GM21528 (cell line): ENCODE data around the gene ANKRD11.
"Not testable (repeated sequence)": the region's sequence is repeated elsewhere in the genome, so short reads cannot be mapped to it uniquely, and the experiment has no call there.

Experiments used
- ATAC-seq: cut with Tn5 transposase; IDR thresholded peaks from one replicate; pipeline ENCODE4 v1.9.1; 2021; ENCODE audit warnings: mild to moderate bottlenecking, moderate library complexity; ENCODE audit not compliant: unreplicated experiment, low FRiP score

The ANKRD11 gene

DNA sequence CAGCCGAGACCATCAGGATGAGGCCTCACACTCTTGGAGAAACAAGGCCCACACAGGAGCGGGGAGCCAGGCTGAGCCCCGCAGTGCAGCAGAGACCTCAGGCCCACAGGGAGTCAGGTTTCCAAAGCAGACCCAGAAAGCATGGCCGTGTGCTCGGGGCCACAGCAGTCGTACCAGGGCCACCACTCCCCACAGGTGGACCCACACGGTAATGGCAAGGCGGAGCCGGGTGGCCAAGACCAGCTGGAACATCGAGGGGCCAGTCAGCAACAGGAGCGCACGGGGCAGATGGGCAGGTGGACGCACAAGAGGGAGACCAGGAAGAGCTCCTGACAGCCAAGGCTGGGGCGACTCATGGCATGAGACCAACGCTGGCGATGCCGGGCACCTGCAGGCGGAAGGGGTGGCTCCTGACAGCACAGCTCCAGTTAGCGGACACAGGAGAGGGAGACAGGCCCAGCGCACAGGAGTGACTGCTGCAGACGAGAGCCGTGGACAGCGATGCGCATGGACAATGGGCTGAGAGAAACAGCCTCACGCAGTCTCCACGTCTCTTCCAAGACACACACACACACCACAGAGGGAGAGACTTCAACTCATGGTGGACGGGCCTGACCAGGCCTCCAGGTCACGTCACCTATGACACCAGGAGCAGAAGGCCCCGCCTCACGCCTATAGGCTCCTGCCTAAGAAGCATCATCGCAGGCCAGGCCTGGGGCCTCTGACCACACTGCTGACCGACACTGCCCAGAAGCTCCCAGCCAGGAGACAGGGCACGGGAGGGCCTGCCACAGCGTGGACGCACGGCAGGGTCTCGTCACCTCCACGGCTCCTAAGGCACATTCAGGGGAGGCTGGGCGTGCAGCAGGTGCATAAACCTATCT, 214.3 kb downstream of the ANKRD11 start:
- no peak for ATAC-seq

DNA sequence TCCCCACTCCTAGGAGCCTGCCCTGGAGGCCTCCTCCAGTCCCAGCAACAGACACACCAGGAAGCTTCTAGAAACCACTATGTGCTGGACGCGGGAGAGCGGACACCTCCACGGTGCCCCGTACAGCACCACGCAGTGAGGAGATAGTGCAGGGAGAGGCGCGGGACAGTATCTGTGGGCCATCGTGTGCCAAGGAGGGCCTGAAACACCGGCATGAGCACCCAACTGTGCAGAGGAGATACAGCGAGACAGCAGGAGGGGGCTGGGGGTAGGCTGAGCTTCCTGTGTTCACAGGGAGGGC, 215.1 kb downstream of the ANKRD11 start:
- no peak for ATAC-seq

DNA sequence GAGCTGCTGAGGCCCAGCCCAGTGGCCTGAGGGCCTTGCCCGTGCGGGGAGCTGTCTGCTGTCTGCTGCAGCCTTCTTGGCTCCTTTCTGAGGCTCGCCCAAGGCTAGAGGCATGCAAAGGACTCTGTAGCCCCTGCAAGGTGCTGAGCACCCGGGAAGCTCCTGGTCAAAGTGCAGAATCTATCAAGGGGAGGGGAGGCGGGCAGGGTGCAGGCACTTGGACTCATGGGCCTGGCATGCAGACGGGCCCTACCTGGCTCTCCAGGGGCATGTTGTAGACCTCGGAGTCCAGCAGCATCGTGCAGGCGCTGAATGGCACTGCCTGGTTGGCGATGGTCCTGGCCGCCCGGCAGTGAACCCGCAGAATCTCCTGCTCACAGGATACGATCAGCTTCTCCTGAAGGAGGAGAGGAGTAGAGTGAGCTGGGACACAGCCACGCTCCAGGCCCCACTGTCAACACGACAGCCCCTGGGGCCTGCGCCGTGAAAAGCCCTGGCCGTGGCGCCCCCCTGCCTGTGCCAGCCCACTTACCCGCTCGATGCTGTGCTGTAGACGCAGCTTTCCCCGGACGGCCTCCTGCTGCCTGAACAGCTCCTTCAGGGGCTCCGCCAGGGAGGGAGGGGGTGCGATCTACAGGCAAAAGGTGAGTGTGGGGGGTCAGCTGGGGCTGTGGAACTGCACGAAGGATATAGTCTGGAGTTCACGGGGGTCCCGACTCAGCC, 215.6 kb downstream of the ANKRD11 start:
- ATAC-seq, result no peak

DNA sequence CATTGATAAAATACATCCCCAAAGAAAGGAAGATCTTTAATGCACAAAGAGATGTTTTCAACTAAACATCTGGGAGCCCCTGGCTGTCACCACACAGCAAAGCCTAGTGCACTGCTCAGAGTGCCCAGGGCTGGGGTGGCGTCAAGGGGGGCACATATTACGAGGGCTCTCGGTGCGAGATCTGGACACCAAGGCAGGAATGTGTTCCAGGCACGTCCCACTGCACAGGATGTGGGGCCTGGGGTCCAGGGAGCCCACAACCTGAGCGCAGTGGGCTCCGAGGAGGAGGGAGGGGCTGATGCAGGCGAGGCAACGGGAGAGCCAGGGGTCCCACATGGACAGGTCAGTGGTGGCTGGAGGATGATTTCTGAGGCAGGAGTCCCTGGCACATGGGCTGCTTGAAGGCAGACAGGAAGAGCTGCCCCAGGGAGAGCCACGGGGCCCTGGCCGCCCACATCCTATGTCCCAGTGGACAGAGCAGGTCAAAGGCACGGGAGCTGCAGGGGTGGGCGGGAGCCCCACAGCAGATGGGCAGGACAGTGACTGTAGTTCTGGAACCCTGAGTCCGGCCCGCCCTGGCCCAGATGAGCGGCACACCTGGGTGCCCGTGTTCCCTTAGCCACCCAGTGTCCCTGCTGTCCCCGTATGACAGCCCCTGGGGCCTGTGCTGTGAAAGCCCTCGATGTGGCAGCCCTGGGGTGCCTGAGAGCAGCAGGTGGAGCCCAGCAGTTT, 216.5 kb downstream of the ANKRD11 start:
- no peak for ATAC-seq

DNA sequence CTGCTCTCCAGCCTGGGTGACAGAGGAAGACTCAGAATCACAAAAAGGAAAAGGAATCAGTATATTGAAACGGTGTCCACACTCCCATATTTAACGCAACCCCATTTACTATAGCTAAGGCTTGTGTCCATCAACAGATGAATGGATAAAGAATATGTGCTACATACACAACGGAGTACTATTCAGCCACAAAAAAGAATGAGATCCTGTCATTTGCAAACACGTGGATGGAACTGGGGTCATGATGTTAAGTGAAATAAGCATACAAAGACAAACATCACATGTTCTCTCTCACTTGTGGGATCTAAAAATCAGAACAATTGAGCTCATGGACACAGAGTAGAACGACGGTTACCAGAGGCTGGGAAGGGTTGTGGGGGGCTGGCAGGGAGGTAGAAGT, 217.7 kb downstream of the ANKRD11 start:
- ATAC-seq, result no peak

DNA sequence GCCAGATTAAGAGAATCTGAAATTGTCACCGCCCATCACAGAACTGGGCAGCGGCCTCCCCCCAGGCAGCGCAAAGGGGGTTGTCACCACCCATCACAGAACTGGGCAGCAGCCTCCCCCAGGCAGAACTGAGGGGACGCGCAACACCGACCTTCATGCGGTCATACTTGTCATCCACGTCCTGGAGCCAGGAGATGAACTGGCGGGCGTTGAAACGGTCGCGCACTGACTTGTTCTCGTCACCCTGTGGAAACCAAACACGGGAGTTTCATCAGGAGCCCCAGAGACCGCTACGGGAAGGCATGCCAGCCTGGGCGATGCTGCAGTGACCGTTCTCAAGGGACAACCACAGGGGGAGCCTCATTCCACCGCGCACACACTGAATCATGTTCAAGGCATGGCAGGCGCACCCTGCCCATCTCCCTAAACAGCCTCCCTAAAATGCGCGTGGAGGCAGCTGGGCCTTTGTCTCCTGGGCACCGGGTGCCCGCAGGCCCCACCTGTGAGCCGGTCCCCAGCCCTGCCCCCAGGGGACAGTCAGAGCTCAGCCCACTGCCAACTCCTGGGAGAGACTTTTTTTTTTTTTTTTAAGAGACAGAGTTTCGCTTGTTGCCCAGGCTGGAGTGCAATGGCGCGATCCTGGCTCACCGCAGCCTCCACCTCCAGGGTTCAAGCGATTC, 219.6 kb downstream of the ANKRD11 start:
- ATAC-seq, result no peak

DNA sequence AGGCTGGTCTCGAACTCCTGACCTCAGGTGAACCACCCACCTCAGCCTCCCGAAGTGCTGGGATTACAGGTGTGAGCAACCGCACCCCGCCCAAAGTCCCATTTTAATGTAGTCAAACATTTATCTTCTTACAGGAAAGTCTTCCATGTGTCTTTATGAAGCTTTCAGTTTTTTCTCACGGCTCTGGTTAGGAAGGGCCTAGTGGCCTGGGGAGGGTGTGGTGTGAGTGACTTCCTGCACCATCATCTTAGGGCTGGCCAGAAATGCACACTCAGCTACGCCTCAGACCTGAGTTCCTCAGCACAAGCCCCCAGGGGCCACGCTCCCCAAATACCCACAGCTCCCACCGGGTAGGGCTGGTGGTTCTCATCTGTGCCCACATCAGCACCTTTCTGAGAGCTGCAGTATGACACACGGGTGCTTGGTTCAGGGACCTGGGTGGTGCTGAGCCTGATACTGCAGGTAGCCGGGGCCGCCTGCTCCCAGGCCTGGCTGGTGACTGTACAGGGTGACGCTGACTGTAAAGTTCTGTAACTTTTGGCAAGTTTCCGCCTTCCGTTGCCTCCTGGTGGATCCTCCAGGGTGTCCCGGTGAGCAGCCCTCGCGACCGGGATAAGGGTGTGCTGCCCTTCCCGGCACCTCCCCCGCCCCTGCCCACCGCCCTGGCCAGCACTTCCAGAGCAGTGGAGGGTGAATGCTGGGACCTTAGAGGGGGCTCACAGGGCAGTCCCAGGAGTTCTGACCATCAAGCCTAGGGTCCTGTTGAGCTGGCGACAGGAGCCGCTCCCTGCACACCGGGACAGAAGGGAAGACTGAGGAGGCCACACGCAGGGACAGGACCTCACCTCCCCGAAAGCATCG, 220.3 kb downstream of the ANKRD11 start:
- ATAC-seq, result no peak

DNA sequence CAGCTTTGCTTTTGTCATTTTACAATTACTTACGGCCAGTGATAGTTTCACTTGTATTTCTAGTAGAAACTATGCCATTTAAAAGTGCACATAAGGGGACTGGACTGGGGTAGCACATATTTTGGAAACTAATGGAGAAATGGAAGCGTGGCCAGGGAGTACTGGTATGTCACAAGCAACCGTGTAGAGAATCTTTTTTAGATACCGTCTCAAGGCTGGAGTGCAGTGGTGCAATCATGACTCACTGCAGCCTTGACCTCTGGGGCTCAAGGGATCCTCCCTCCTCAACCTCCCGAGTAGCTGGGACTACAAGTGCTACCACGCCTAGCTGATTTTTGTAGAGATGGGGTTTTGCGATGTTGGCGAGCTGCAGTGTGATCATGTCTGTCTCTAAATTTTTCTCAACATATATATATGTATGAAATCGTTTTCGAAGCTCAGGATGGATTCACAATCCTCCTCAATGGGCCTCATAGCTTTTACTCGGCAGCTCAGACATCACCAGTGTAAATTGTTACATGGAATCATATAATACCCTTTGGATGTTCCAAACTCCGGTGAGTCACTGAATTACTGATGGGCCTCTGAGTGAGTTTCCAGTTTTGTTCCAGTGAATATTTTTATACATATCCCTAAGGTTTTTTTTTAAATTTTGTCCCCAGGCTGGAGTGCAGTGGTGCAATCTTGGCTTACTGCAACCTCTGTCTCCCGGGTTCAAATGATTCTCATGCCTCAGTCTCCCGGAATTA, 221.2 kb downstream of the ANKRD11 start:
- ATAC-seq, result no peak

DNA sequence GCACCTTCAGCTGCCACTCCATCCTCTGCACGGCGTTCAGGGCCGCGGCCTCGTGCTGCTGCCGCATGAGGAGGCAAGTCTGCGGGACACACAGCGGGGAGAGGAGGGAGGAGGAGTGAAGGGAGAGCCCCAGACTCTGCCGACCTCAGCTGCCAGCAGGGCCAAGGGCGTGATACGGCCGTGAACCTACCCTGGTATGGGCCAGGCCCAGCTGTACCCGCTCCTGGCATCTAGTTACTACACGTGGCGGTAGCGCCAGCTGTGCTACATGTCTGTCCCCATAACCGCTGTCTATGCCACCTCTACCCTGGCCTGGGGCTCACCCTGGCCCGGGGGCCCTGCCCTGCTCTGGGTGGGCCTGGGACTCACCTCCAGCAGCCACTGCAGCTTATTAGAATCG, 221.8 kb downstream of the ANKRD11 start:
- ATAC-seq, result no peak

DNA sequence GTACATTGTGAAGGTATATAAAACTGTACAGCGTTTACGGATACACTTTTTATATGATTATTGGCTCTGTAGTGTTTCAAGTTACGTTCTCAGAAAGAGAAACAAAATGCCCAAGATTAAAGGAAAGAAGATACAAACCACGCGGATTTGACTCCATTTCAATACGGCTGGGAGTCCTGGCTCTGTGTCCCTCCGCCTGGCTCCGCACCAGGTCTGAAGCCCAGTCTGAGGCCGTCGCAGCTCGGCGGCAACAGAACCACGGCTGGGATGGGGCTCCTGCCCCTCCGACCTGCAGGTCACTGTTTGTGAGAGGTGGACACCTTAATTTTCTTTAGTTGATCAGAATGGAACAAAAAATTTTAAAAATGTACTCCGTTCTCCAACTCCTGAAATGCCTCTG, 222.6 kb downstream of the ANKRD11 start:
- not testable (repeated sequence) for ATAC-seq

DNA sequence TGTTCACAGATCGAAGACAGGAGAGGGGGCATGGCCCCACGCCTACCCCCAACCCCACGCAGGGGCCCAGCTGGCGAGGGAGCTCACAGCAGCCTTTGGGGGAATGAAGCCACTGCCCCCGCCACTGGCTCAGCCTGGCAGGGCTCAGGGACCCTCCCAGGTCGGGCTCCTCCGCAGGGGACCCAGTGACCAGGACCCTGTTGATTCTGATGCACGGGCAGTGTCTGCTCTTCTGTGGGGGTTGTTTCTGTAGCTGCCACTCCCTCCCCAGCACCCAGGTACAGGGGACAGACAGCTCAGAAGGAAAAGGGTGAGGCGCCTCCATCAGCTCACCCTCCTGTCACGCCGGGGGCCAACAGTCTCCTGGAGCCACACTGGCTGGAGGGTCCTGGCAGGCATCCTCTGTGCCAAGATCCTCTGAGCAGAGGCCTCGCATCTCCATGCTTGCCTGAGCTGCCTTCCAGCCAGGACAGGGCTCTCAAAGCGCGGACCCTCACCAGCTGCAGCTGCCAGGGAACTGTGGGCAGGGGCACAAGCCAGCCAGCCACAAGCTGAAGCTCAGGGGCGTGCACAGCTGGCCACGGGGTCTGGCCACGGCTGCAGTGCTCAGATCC, 223.7 kb downstream of the ANKRD11 start:
- no peak for ATAC-seq

DNA sequence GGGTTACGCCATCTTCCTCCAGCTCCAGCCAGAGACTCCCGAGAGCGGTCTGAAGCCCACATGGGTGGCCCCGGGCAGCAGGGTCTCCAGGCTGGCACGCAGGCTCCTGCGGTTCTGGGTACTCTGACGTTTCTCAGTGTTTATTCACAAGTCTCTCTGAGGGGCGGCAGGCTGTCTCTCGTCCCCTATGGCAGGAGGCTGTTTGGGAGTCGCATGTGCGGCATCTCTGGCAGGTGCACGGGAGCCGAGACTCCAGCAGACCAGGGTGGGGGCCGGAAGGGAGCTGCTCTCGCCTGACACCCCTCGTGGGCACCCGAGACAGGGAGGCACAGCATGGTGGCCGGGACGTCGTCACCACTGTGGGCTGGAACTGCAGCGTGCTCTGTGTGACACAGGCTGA, 224.7 kb downstream of the ANKRD11 start:
- no peak for ATAC-seq

DNA sequence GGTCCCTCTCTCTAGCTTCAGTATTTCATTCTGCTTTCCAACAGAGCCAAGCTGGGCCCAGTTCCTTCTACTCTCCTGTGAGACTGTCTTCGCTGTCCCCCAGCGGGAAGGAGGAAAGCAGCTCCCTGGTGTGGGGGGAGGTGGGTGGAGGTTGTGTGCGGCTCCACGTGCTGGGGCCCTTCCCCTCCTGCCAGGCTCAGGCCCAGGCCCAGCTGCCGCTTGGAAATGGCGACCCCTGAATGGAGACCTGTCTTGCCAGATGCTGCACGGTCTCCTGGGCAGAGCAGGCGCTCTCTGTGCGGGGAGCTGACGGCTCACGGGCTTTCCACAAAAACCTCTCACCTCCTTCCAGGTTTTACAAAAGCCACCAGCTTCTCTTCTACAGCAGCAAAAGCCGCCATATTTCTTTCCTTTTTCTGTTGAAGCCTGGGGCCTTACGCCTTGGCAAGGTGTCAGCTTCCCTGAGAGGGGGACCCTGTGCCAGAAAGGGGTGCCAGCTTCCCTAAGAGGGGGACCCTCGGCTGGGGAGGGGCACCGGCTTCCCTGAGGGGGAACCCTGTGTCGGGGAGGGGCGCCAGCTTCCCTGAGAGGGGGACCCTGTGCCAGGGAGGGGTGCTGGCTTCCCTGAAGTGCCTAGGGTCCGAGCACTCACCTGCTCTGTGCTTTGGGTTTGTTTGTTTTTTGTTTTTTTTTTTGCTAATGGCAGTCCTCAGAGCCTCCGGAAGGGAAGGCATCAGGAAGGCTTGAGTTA, 225.4 kb downstream of the ANKRD11 start:
- no peak for ATAC-seq

DNA sequence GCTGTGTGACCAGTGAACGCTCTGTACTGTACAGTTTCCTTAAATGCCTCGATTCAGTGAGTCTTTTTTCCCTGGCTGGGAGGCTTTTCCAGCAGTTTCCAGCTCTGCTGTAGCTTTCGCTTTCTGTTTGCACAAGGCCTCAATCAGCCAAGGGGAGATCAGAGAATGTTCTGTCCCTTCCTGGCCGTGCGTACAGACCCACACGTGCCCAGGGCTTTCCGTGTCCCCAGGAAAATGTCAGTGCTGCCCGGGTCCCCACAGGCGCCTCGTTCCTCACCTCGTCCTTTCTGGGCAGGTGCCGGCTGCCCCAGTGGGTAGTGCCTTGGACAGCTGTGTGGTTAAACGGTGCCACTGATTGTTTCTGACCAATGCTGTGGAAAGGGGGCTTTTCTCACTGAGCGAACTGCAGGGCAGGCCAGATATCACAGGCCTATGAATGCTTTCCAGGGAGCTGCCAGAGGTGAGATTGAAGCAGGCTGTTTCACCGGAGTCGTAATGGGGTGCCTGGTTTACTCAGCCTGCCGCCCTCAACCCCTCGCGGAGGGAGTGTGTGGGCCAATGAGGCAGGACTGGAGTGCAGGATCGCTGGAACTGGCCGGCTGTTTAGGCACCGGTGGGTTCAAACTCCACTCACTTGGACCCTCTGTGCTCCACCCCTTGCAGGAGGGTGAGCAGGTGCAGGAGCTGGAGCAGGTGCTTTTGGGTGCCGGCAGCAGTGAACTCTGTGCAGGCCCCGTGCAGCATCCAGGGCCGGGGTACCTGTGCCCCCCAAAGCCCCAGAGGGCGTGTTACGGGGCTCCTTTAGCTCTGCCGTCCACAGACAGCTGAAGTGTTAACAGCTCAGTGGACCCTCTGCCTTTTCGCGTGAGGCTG, 228.4 kb downstream of the ANKRD11 start:
- no peak for ATAC-seq

DNA sequence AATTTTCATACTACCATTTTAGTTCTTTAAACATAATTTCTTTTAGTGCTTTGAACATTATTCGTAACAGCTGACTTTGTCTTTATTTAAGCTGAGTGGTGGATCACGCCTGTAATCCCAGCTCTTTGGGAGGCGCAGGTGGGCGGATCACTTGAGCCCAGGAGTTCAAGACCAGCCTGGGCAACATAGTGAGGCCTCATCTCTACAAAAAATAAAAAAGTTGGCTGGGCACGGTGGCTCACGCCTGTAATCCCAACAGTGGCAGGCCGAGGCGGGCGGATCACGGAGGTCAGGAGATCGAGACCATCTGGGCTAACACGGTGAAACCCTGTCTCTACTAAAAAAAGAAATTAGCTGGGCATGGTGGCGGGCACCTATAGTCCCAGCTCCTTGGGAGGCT, 230.5 kb downstream of the ANKRD11 start:
- ATAC-seq, result not testable (repeated sequence)

DNA sequence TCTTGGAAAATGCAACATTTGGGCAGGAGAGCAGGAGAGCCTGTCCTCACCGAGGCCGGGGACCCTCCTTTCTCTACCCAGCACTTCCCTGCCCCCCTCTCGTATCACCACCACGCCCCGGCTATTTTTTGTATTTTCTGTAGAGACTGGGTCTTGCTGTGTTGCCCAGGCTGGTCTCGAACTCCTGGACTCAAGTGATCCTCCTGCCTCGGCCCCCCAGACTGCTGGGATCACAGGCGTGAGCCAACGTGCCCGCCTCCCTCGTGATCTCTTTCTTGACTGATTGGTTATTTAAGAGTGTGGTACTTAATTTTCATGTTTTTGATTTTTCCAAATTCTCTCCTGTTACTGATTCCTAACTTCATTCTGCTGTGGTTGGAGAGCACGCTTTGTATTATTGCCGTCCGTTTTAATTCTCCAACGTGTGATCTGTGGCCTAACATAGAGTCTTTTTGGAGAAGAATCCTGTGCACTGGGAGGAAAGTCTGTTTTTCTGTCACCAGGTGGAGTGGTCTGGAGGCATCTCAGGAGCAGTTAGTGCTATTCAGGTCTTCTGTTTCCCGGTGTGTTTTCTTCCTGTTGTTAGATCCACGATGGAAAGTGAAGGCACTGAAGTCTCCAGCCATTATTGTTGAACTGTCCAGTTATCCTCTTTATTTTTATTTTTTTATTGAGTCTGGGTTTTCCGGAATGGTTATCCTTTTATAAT, 232.4 kb downstream of the ANKRD11 start:
- ATAC-seq, result no peak
